Astrocyte of the cerebellum (primary cell): ENCODE results near the gene LAMB4.

ENCODE experiments used
- DNase-seq: peaks from one replicate; pipeline ENCODE4 v3.0.0-alpha.2; 2011; ENCODE audit warnings: low read depth
- H3K4me3 ChIP-seq: 2 replicates; pipeline ENCODE4 v1.5.1; 2011; ENCODE audit warnings: mild to moderate bottlenecking, low read depth, low read length, moderate library complexity
- in situ Hi-C: cut with HindIII; loops from 2 replicates; pipeline ENCODE4 v1.10.0; 2017; ENCODE audit warnings: low sequenced_read_pairs
- TF ChIP-seq, protein P1 (sequence below): IDR thresholded peaks from 2 replicates; pipeline ENCODE4 v1.5.1; 2012; ENCODE audit warnings: low read length, low read depth, moderate library complexity, mild to moderate bottlenecking; ENCODE audit errors: missing control alignments

Gene LAMB4

GRCh38 chr7:108090791-108091460 lies 39.2 kb downstream of the LAMB4 start:
- TF ChIP-seq, protein P1, sequence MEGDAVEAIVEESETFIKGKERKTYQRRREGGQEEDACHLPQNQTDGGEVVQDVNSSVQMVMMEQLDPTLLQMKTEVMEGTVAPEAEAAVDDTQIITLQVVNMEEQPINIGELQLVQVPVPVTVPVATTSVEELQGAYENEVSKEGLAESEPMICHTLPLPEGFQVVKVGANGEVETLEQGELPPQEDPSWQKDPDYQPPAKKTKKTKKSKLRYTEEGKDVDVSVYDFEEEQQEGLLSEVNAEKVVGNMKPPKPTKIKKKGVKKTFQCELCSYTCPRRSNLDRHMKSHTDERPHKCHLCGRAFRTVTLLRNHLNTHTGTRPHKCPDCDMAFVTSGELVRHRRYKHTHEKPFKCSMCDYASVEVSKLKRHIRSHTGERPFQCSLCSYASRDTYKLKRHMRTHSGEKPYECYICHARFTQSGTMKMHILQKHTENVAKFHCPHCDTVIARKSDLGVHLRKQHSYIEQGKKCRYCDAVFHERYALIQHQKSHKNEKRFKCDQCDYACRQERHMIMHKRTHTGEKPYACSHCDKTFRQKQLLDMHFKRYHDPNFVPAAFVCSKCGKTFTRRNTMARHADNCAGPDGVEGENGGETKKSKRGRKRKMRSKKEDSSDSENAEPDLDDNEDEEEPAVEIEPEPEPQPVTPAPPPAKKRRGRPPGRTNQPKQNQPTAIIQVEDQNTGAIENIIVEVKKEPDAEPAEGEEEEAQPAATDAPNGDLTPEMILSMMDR: no peak
- no peak overlapping the region for H3K4me3 ChIP-seq
- in situ Hi-C loops: loop anchor here (5.0 kb wide), 1 partner anchor 46 kb away; no protein-coding TSS in a partner anchor
- no peak for DNase-seq

- in situ Hi-C loops: no loop called here
- TF ChIP-seq, protein P1: no peak
Measured at GRCh38 chr7:108089381-108089780, 40.8 kb downstream of the LAMB4 start.

GRCh38 chr7:108088729-108089128 lies 41.4 kb downstream of the LAMB4 start:
- H3K4me3 ChIP-seq: no peak overlapping the region
- in situ Hi-C loops: no loop called here
- no peak for DNase-seq
- TF ChIP-seq, protein P1: no peak

More at GRCh38 chr7:108089381-108089780, 40.8 kb downstream of the LAMB4 start:
- DNase-seq: no peak
- no peak overlapping the region for H3K4me3 ChIP-seq

DNA sequence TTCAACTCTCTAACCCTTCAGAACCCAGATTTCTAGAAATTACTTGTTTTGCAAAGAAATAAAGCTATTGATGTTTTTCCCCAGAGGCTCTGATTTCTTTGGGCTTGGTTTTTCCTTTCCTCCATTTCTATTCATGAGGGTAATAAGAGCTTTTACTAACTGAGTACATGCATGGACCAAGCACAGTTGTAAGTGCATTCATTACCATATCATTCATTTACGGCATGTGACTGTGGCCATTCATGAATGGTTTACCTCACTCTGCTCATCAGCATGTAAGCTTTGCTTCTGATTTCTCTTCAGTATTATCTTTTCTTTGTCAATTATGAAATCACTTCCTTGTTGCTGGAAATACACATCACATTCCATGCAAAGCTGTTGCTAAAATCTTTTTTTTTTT lies 42.4 kb downstream of the LAMB4 start:
- no peak overlapping the region for H3K4me3 ChIP-seq
- in situ Hi-C loops: no loop called here
- no peak for DNase-seq
- TF ChIP-seq, protein P1: no peak

DNA sequence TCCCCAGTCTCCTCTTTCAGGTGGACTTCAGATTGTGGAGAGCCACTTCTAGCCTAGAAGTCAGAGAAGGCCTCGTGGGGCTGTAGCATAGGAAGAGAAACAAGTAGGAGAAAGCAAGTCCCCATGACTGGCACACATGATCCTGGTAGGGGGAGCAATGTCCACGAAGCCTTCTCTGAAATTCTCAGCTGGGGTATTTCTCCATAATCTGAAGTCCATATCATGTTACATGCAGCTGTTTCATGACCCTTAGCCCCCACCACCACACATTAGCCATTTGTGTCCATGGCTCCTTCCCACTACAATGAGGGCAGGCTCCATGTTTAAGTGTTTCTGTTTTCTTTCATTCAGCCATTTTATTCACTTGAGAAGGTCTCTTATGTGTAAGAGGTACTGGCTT lies 43.2 kb downstream of the LAMB4 start:
- in situ Hi-C loops: no loop called here
- TF ChIP-seq, protein P1: no peak
- no peak for DNase-seq
- no peak overlapping the region for H3K4me3 ChIP-seq

DNA sequence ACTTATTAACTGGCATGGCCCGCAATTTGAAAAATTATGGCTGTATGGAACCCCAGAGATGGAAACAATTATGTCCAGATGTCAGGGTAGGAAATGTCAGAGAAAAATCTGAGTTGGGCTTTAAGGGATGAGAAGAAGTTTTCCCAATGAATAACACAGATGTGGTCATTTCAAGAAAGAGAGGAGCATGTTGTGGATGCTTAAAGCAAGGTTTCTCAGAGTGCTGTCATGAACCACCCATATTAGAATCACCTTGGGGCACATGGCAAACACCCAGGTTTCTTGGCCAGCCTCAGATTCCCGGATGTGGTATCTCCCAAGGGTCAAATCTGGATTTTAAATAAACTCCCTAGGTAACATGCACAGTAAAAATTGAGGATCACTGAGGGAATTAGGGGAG lies 43.6 kb downstream of the LAMB4 start:
- H3K4me3 ChIP-seq: no peak overlapping the region
- DNase-seq: no peak
- in situ Hi-C loops: no loop called here
- TF ChIP-seq, protein P1: no peak
